ENCODE data around the gene BSDC1. TPM values are rescaled to one million over a fixed set of nuclear protein-coding genes. Genes with fewer than 3 reads are reported as not detected.
A peak's percentile ranks its signal among the peaks of the same experiment; 100 is the strongest.

The BSDC1 gene
- total RNA-seq, 1 experiment from 2014 or later, result 47.0 TPM

DNA sequence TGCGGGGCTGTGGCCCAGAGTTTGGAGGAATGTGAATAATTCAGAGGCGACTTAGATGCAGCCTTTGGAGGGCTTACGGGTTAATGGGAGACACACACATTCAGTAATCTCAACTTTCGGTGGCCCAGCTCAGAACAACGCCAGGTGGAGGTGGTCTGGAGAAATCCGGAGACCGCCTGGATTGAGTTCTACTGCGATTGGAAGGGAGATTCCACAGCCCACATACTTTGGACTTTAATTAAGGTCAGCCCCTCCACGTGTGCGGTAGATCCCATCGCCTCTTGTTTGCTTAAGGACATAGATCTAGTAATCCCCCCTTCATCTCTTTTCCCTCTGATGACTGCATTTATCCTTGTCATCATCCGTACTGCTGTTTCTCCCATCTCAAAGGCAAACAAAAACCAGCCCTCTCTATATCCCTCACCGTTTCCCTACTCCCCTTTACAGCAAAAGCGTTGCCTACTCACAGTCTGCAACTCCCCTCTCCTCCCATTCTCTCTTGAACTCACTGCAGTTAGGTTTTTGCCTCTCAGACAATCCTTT lies 720 bp upstream of the BSDC1 start:
- Histone ChIP-seq H3K9ac (ENCODE audit: low read length) (peak overlapping the region; percentile 89), H3K4me3 (replicated peaks in 1 of 2; ENCODE audit: low read depth in 1 of 2, low read length in 2 of 2) (peak overlapping the region; percentile 89 to 95), H2AFZ (ENCODE audit: low read depth, low read length, poor library complexity, severe bottlenecking) (peak overlapping the region; percentile 64), H3K27me3 (ENCODE audit: insufficient read depth, low read length) (no peaks in the 10 kb centered on the region), H3K4me1 (ENCODE audit: control insufficient read depth in 1 of 2, insufficient read depth in 2 of 2, low read length in 2 of 2) (peaks cover 6 to 14% of the 10 kb centered on the region in 2 experiments), H4K20me1 (ENCODE audit: insufficient read depth) (no peaks in the 10 kb centered on the region), H3K36me3 (ENCODE audit: control insufficient read depth in 1 of 2, insufficient read depth in 2 of 2, low read length in 2 of 2) (peaks cover 0 to 2% of the 10 kb centered on the region in 2 experiments; a peak in 1 of 4 replicates), H3K9me2 (ENCODE audit: insufficient read depth) (no peaks in the 10 kb centered on the region), H3K79me2 (ENCODE audit: insufficient read depth, low read length) (peaks cover 10% of the 10 kb centered on the region), H3K4me2 (ENCODE audit: low read length) (peak overlapping the region; percentile 83), H3K27ac (ENCODE audit: low read depth, low read length) (peak overlapping the region; percentile 68), H3K9me3 (ENCODE audit: control insufficient read depth in 1 of 2, insufficient read depth in 1 of 2, low read depth in 1 of 2, low read length in 2 of 2) (no peaks in the 10 kb centered on the region)
- ChIA-PET RAD21 (ENCODE audit: low non-redundant PET in 1 of 2, low total read pairs in 2 of 2, uncharacterized antibody in 2 of 2, unreplicated experiment in 2 of 2) (no interaction called here), POLR2A (interaction anchor here (1.2 to 1.9 kb wide), 6 partner anchors 10 to 155 kb away, joined by 4 to 5 read pairs (median 5); partner anchors contain the start of gene MARCKSL1), CTCF (interaction anchor here (1.0 to 1.7 kb wide), 3 partner anchors 44 to 179 kb away, joined by 4 to 6 read pairs (median 4); no protein-coding TSS in a partner anchor)
- TSS peak; percentile 93 for BruUV-seq (replicated peaks)
- TF ChIP-seq SIN3A (IDR thresholded peaks at IDR 0.05; ENCODE audit: low read depth), result no peak
- no peak for TF ChIP-seq SP1 (IDR thresholded peaks at IDR 0.05; ENCODE audit: low read depth)
- no peak for TF ChIP-seq POLR2A (IDR thresholded peaks at IDR 0.05; ENCODE audit: borderline replicate concordance, extremely low read depth, insufficient read depth, insufficient read length)
- TF ChIP-seq ZFX (IDR thresholded peaks at IDR 0.05), result no peak
- TF ChIP-seq, protein P1, sequence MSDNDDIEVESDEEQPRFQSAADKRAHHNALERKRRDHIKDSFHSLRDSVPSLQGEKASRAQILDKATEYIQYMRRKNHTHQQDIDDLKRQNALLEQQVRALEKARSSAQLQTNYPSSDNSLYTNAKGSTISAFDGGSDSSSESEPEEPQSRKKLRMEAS (IDR thresholded peaks at IDR 0.05), result no peak; the same call in 1 of the 2 replicates
- TF ChIP-seq FOSL1 (IDR thresholded peaks at IDR 0.05; ENCODE audit: low read depth), result no peak
- no peak for TF ChIP-seq RAD21 (IDR thresholded peaks at IDR 0.05; ENCODE audit: low read depth)
- TF ChIP-seq TCF7L2 (IDR thresholded peaks at IDR 0.05; ENCODE audit: borderline replicate concordance, extremely low read depth, insufficient read depth, insufficient read length), result no peak
- no peak for TF ChIP-seq EZH2 (IDR thresholded peaks at IDR 0.05)
- TF ChIP-seq, protein P2, sequence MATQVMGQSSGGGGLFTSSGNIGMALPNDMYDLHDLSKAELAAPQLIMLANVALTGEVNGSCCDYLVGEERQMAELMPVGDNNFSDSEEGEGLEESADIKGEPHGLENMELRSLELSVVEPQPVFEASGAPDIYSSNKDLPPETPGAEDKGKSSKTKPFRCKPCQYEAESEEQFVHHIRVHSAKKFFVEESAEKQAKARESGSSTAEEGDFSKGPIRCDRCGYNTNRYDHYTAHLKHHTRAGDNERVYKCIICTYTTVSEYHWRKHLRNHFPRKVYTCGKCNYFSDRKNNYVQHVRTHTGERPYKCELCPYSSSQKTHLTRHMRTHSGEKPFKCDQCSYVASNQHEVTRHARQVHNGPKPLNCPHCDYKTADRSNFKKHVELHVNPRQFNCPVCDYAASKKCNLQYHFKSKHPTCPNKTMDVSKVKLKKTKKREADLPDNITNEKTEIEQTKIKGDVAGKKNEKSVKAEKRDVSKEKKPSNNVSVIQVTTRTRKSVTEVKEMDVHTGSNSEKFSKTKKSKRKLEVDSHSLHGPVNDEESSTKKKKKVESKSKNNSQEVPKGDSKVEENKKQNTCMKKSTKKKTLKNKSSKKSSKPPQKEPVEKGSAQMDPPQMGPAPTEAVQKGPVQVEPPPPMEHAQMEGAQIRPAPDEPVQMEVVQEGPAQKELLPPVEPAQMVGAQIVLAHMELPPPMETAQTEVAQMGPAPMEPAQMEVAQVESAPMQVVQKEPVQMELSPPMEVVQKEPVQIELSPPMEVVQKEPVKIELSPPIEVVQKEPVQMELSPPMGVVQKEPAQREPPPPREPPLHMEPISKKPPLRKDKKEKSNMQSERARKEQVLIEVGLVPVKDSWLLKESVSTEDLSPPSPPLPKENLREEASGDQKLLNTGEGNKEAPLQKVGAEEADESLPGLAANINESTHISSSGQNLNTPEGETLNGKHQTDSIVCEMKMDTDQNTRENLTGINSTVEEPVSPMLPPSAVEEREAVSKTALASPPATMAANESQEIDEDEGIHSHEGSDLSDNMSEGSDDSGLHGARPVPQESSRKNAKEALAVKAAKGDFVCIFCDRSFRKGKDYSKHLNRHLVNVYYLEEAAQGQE (IDR thresholded peaks at IDR 0.05; ENCODE audit: low read depth), result no peak
- TF ChIP-seq CBX3 (IDR thresholded peaks at IDR 0.05; ENCODE audit: low read depth), result no peak
- no peak for TF ChIP-seq JUND (IDR thresholded peaks at IDR 0.05)
- ATAC-seq (peak; percentile 7), DNase-seq (ENCODE audit: low read depth, low spot score) (no peak)
- intact Hi-C loops (cut with micrococcal nuclease), result no loop called here

All from HCT116 (cell line).